Bronchial epithelial cell (primary cell): ENCODE data around the gene ALDOC. TPM values are rescaled to one million over a fixed set of nuclear protein-coding genes. Genes with fewer than 3 reads are reported as not detected.

ENCODE experiments used
- DNase-seq: peaks from one replicate; pipeline ENCODE4 v3.0.0-alpha.2; 2010; ENCODE audit warnings: low read depth
- FAIRE-seq: peaks from 2 replicates; lab custom pipeline; 2011; peaks lifted over from hg19 to GRCh38; lab: Jason Lieb, UNC
- H3K27me3 ChIP-seq: 2 replicates; pipeline ENCODE4 v1.5.1; 2011; ENCODE audit warnings: low read length; ENCODE audit not compliant: control insufficient read depth, insufficient read depth
- H3K36me3 ChIP-seq: 2 replicates; pipeline ENCODE4 v1.5.1; 2011; ENCODE audit warnings: low read length; ENCODE audit not compliant: control insufficient read depth, insufficient read depth
- H3K4me3 ChIP-seq: 2 replicates; pipeline ENCODE4 v1.5.1; 2011; ENCODE audit warnings: mild to moderate bottlenecking, low read depth, low read length, control low read depth
- total RNA-seq: library from RNA; depleted of rRNA; stranded (reverse); fragments of >200 nt; gene quantifications from 2 replicates; pipeline ENCODE4 v1.2.1, GENCODE V29; 2014
- TF ChIP-seq, protein P1 (sequence below): IDR thresholded peaks from 2 replicates; pipeline ENCODE4 v1.5.1; 2011; ENCODE audit warnings: mild to moderate bottlenecking, moderate library complexity, low read length, control low read depth, inconsistent platforms; ENCODE audit not compliant: insufficient read depth, severe bottlenecking

ALDOC gene
- total RNA-seq, 1 donor from 2014 or later, result 53.4 TPM

DNA sequence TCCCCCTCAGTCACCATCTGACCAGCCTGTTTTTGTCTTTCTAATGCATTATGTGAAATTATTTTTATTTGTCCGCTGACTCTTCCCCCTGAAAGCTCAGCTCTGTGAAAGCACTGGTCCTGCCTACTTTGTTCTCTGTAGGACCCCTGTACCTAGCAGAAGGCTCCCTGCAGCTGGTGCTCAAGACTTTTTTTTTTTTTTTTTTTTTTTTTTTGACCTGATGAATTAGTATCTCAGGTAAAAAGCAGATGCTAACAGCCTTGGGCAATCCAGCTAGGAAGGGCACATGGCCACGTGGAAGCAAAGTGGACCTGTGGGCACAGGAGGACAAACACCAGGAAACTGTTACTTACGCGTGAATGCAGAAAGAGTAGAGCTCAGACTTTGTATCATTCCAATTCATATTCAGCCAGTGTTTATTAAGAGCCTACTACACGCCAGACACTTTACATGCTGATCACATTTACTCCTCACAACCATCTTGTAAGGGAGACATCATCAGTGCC, 23.6 kb downstream of the ALDOC start:
- H3K27me3 ChIP-seq, result no peaks in the 10 kb centered on the region
- TF ChIP-seq, protein P1, sequence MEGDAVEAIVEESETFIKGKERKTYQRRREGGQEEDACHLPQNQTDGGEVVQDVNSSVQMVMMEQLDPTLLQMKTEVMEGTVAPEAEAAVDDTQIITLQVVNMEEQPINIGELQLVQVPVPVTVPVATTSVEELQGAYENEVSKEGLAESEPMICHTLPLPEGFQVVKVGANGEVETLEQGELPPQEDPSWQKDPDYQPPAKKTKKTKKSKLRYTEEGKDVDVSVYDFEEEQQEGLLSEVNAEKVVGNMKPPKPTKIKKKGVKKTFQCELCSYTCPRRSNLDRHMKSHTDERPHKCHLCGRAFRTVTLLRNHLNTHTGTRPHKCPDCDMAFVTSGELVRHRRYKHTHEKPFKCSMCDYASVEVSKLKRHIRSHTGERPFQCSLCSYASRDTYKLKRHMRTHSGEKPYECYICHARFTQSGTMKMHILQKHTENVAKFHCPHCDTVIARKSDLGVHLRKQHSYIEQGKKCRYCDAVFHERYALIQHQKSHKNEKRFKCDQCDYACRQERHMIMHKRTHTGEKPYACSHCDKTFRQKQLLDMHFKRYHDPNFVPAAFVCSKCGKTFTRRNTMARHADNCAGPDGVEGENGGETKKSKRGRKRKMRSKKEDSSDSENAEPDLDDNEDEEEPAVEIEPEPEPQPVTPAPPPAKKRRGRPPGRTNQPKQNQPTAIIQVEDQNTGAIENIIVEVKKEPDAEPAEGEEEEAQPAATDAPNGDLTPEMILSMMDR, result no peak
- DNase-seq (no peak), FAIRE-seq (no peak)
- peaks cover 10% of the 10 kb centered on the region for H3K36me3 ChIP-seq
- no peak overlapping the region for H3K4me3 ChIP-seq

DNA sequence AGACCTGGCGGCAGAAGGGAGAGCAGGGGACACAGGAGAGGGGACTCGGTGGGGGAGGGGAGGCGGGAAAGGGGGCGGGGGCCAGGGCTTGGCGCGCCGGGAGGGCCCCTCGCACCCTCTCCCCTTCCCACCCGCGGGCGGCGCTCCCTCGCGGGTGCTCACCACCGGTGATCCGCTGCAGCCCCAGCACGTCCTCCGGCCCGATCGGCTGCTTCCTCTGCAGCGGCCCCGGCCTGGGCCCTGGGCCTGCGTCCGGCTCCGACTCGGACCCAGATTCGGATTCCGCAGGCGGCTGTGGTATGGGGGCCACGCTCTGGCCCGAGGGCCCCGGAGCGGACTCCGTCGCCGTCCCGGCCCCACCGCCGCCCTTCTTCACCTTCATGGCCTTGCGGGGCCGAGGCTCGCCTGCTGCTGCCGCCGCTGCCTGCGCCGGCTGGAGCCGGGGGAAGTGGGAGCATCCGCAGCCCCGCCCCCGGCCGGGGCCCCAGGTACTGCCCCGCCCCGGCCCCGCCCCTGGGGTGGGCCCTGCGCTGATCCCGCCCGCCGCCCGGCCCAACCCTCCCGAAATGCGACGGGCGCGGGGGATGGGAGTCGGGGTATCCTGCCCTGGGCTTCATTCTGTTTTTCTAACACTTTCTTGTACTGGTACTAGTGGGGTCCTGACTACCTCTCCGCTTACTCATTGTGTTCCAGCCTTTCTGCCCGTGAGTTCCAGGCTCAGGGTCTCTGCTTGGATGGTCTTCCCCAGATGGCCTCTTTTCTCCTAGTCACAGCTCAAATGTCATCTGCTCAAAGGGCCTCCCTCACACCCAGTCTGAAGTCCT, 24.3 kb downstream of the ALDOC start, which contains the start of gene UNC119:
Gene UNC119 (minus strand): TSS at position 449 of the 824 bp plus-strand sequence. CDS start 67 bp downstream, at position 382.
- H3K36me3 ChIP-seq, result peaks cover 10% of the 10 kb centered on the region
- peak within 1 kb of the TSS; percentile 85 for H3K4me3 ChIP-seq
- peak; percentile 38 for DNase-seq
- TF ChIP-seq, protein P1, result no peak
- no peak for FAIRE-seq
- no peaks in the 10 kb centered on the region for H3K27me3 ChIP-seq

DNA sequence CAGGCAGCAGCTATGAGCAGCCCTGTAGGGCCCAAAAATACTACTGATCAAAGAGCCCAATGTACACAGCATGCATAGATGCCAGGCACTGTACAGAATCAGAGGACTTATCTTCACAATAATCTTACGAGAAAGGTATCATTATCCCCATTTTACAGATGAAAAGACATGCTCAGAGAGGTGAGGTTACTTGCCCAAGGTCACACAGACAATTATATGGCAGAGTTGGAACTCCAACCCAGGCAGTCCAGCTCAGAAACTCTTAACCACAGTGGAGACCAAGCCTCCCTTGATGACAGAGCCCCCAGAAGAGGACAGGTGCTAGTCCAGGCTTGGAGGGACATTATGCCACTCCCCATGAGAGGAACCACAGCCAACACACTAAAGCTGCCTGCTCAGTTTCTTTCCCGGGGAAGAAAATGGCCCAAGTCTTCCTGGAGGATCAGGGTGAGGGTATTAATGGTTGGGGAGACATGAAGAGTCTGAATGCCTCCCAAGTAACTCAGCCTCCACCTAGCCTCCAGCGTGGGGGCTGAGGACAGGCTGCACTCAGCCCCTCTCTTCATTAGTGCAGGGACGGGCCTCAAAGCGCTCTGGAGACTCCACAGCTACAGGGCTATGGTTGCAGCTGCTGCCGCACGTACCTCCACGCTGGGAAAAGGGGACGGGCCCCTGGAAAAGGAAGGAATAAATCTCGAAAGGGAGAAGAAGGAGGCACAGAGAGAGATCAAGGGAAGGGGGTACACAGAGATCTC, 25.1 kb downstream of the ALDOC start:
- Histone ChIP-seq H3K27me3 (no peaks in the 10 kb centered on the region), H3K4me3 (peak overlapping the region; percentile 85), H3K36me3 (peaks cover 10% of the 10 kb centered on the region)
- no peak for DNase-seq
- TF ChIP-seq, protein P1, result no peak
- FAIRE-seq, result no peak

DNA sequence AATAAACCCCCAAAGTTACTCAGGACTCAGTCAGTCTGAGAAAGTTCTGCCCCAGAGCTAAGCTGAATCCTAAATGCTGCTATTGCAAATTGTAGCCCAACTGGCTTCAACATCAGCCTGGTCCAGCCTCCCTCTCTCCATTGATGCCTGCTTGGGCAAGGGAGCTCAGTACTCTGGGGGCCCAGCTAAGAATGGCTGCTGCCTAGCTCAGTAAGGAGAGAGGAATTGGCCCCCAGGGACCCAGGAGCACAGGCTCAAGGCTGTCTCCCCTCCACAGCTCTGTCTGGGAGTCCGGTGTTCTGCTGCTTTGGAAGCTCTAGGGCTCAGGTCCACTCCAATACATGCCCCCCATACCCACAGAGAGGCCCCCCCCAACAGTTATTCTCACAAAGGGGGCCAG, 25.8 kb downstream of the ALDOC start:
- no peak for DNase-seq
- peaks cover 7% of the 10 kb centered on the region for H3K36me3 ChIP-seq
- FAIRE-seq, result no peak
- no peaks in the 10 kb centered on the region for H3K27me3 ChIP-seq
- no peak overlapping the region for H3K4me3 ChIP-seq
- TF ChIP-seq, protein P1, result no peak

DNA sequence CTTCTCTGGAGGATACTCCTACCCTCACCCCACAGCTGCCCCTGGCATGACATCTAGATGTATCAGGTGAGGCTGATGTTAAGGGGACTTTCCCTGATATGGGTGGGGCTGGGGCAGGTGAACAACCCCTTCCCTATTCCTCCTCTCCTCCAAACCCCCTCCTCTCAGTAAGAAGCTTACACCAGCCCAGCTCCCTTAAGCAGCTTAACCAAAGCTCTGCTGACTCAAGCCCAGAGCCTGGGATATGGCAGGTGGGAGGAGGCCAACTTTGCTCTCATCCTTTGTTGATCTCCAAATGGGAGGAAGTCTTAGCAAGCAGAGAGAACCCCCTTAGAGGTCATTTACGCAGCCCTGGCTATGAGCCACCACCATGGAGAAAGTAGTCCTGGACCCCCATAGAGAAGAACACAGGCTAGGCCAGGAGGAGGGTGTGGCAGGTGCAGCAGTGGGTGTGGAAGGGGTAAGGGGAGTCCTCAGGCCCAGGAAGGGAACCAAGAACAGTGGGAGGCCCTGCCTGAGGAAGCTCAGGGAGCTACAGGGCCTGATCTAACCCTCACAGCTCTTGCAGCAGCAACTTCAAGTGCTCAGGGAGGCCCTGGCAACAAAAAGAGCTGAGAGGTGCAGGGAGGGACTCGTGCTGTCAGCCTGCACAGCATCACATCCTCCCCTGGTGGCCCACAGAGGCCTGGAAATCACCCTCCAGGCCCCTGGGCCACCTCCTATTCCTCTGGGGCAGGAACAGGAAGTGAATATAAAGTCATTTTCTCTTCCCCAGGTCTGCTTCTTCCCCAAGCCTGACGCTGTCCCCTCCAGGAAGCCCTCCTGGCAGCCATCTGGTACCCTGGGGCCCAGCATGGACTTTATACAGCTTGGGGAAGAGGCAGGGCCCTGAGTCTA, 27.2 kb downstream of the ALDOC start:
- Histone ChIP-seq H3K27me3 (no peaks in the 10 kb centered on the region), H3K4me3 (no peak overlapping the region), H3K36me3 (peaks cover 5% of the 10 kb centered on the region)
- DNase-seq, result no peak
- TF ChIP-seq, protein P1, result no peak
- no peak for FAIRE-seq
